Measurements from ENCODE around the gene TPPP3. TPM values are rescaled to one million over a fixed set of nuclear protein-coding genes. Genes with fewer than 3 reads are reported as not detected.

Gene TPPP3
- total RNA-seq, 1 donor from 2014 or later, result 39.3 TPM

DNA sequence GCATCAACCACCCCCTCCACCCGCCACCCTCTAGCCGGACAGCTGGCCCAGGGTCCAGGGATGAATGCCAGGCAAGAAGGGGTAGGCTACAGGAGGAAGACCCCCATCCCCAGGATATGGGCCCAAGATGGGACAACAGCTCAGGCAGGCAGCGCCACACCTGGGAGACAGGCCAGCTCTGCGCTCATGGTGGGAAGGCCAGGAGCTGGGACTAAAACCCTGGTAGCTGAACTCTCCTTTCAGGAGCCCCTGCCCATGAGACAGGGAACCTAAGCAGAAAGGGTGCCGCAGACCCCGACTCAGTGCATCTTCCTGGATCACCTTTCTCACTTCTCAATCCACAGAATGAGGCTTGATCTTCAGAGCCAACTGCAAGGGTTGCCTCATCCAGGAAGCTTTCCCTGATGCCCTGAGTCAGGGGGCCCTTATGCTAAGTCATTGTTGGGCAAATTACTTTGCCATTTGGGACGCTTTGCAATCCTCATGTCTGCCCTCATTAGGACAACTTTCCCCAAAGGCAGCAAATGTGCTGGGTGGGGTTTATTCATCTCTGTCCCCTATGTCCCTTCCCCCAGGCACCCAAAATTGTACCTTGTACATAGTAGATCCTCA, 14.0 kb upstream of the TPPP3 start:
- TF ChIP-seq CTCF (conservative IDR thresholded peaks at IDR 0.05), result no peak
- Mint-ChIP-seq H3K4me3 (no peak overlapping the region), H3K27ac (peak overlapping the region; percentile 84), H3K9me3 (no peaks in the 10 kb centered on the region), H3K27me3 (no peaks in the 10 kb centered on the region), H3K36me3 (peaks cover 3% of the 10 kb centered on the region), H3K4me1 (ENCODE audit: unreplicated experiment) (peaks cover 31% of the 10 kb centered on the region)
- DNase-seq (ENCODE audit: extremely low spot score, unreplicated experiment), result no peak

GRCh38 chr16:67406111-67406971, 13.0 kb upstream of the TPPP3 start:
- Mint-ChIP-seq H3K4me3 (no peak overlapping the region), H3K9me3 (no peaks in the 10 kb centered on the region), H3K36me3 (peaks cover 3% of the 10 kb centered on the region), H3K4me1 (ENCODE audit: unreplicated experiment) (peaks cover 35% of the 10 kb centered on the region), H3K27me3 (no peaks in the 10 kb centered on the region), H3K27ac (peak overlapping the region; percentile 98)
- DNase-seq (ENCODE audit: extremely low spot score, unreplicated experiment), result no peak
- no peak for TF ChIP-seq CTCF (conservative IDR thresholded peaks at IDR 0.05)

- Mint-ChIP-seq H3K9me3 (no peaks in the 10 kb centered on the region), H3K27me3 (no peaks in the 10 kb centered on the region), H3K4me1 (ENCODE audit: unreplicated experiment) (peaks cover 29% of the 10 kb centered on the region), H3K36me3 (peaks cover 3% of the 10 kb centered on the region), H3K4me3 (no peak overlapping the region), H3K27ac (peak overlapping the region; percentile 98)
- no peak for DNase-seq (ENCODE audit: extremely low spot score, unreplicated experiment)
- no peak for TF ChIP-seq CTCF (conservative IDR thresholded peaks at IDR 0.05)
Observed at GRCh38 chr16:67405336-67405735, 12.0 kb upstream of the TPPP3 start.

GRCh38 chr16:67404740-67405226, 11.5 kb upstream of the TPPP3 start:
- TF ChIP-seq CTCF (conservative IDR thresholded peaks at IDR 0.05), result no peak
- H3K4me1 Mint-ChIP-seq (ENCODE audit: unreplicated experiment), result peaks cover 29% of the 10 kb centered on the region
- no peak for DNase-seq (ENCODE audit: extremely low spot score, unreplicated experiment)
- no peaks in the 10 kb centered on the region for H3K27me3 Mint-ChIP-seq
- H3K4me3 Mint-ChIP-seq, result peak overlapping the region; percentile 65
- H3K9me3 Mint-ChIP-seq, result no peaks in the 10 kb centered on the region
- peak overlapping the region; percentile 98 for H3K27ac Mint-ChIP-seq
- peaks cover 3% of the 10 kb centered on the region for H3K36me3 Mint-ChIP-seq

GRCh38 chr16:67403976-67404555, 10.8 kb upstream of the TPPP3 start:
- TF ChIP-seq CTCF (conservative IDR thresholded peaks at IDR 0.05), result no peak
- H3K4me3 Mint-ChIP-seq, result peak overlapping the region; percentile 65
- peak overlapping the region; percentile 98 for H3K27ac Mint-ChIP-seq
- H3K27me3 Mint-ChIP-seq, result no peaks in the 10 kb centered on the region
- peaks cover 29% of the 10 kb centered on the region for H3K4me1 Mint-ChIP-seq (ENCODE audit: unreplicated experiment)
- no peaks in the 10 kb centered on the region for H3K9me3 Mint-ChIP-seq
- DNase-seq (ENCODE audit: extremely low spot score, unreplicated experiment), result no peak
- H3K36me3 Mint-ChIP-seq, result peaks cover 3% of the 10 kb centered on the region

Data from type B pancreatic cell (in vitro differentiated cells).